Hepatic stellate cell (primary cell): ENCODE measurements around the gene PEX16.

ENCODE experiments used
- DNase-seq: peaks from one replicate; pipeline ENCODE4 v3.0.0; 2011; ENCODE audit warnings: low spot score

The PEX16 gene

DNA sequence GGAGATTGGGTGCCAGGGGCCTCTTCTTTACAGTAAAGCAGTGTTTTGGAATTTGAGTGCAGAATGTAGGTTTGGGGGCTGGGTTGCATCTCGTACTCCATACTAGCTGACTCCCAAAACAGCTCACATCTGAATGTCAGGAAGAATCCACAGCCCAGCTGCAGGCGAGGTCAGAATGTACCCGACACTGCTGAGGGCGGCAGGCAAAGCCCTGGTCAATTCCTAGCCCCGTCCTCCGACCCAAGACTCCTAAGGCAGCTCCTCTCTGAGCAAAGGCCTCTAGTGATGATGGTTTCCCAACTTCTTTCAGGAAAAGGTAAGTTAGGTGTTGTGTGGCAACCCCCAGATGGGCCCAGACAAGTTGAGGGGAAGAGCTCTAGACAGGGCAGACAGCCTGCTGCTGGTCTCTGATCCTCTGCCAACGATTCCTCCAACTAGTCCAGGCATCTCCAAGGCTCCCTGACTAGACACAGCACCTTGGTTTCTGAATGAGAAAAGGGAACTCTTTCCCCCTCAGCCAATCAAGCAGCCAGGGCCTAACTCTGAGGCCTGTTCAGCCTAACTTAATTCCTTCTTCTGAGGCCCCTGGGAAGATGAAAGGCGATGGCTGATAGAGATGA, 13.4 kb upstream of the PEX16 start:
- no peak for DNase-seq

- no peak for DNase-seq
Measured at GRCh38 chr11:45930031-45930794, 12.5 kb upstream of the PEX16 start.

GRCh38 chr11:45929486-45930030, 11.9 kb upstream of the PEX16 start:
- DNase-seq = no peak

- DNase-seq = no peak
Measured at GRCh38 chr11:45928535-45929215, 11.0 kb upstream of the PEX16 start.

DNA sequence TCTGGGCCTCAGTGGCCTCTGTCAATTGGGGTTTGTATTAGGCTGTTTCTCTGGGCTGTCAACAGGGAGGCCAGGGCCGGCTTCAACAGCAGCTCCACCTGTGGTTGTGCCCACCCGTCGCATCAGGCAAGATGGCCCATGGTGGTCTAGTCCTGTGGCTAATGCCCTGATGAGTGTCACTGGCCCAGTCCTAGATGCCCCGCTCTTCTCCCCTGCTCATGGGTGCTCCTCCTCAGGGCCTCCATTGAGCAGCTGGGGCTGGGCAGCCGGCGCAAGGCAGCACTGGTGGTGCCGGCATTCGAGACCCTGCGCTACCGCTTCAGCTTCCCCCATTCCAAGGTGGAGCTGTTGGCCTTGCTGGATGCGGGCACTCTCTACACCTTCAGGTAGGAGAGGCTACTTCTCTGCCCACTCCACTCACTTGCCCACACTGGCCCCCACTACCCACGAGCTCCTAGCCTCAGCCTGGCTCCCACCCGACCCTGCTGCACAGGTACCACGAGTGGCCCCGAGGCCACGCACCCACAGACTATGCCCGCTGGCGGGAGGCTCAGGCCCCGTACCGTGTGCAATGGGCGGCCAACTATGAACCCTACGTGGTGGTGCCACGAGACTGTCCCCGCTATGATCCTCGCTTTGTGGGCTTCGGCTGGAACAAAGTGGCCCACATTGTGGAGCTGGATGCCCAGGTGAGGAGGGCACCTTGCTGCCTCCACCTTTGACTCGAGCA, 10.2 kb upstream of the PEX16 start:
- no peak for DNase-seq

- DNase-seq = no peak
Measured at GRCh38 chr11:45927332-45927683, 9.6 kb upstream of the PEX16 start.

- no peak for DNase-seq
Measured at GRCh38 chr11:45926536-45927331, 9.1 kb upstream of the PEX16 start.

GRCh38 chr11:45926001-45926401, 8.3 kb upstream of the PEX16 start:
- no peak for DNase-seq

DNA sequence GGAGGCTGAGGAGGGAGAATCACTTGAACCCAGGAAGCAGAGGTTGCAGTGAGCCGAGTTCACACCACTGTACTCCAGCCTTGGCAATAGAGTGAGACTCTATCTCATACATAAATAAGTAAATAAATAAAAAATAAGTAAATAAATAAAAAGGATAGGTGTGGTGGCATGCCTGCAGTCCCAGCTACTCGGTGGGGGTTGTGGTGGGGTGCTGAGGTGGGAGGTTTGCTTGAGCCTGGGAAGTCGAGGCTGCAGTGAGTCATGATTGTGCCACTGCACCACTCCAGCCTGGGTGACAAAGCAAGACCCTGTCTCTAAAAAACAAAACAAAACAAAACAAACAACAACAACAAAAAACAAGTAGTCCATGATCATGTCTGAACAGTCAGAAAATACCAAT, 7.9 kb upstream of the PEX16 start:
- DNase-seq = no peak

- DNase-seq = no peak
Measured at GRCh38 chr11:45924927-45925326, 7.2 kb upstream of the PEX16 start.

GRCh38 chr11:45924036-45924915, 6.6 kb upstream of the PEX16 start:
- DNase-seq = no peak

DNA sequence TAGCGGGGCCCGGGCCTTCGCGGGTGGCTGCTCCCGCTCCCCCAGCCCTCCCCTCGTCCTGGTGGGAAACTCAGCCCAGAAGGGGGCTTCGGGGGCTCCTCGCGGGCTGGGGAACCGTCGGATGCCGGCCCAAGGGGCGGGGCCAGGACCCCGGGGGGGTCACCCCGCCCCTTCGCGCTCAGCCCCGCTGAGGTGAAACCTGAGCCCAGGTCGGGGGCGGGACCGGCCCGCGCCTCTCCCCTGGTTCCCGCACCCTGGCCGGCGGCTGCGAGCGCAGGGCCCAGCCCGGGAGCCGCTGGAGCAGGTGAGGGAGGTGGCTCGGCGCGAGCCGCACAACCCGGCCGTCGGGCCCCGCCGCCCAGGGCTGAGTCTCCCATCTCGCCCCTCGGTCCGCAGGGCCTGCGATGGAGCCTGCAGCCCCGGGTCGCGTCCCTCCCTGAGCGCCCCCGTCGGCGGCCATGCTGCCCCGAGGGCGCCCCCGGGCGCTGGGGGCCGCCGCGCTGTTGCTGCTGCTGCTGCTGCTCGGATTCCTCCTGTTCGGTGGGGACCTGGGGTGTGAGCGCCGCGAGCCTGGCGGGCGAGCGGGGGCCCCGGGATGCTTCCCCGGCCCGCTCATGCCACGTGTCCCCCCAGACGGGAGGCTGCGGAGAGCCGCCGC, 4.9 kb upstream of the PEX16 start, which contains the start of gene LARGE2:
TSS of gene LARGE2 (plus strand) at position 232 of the 658 bp plus-strand sequence. CDS start at position 459, 227 bp downstream.
- DNase-seq = no peak

DNA sequence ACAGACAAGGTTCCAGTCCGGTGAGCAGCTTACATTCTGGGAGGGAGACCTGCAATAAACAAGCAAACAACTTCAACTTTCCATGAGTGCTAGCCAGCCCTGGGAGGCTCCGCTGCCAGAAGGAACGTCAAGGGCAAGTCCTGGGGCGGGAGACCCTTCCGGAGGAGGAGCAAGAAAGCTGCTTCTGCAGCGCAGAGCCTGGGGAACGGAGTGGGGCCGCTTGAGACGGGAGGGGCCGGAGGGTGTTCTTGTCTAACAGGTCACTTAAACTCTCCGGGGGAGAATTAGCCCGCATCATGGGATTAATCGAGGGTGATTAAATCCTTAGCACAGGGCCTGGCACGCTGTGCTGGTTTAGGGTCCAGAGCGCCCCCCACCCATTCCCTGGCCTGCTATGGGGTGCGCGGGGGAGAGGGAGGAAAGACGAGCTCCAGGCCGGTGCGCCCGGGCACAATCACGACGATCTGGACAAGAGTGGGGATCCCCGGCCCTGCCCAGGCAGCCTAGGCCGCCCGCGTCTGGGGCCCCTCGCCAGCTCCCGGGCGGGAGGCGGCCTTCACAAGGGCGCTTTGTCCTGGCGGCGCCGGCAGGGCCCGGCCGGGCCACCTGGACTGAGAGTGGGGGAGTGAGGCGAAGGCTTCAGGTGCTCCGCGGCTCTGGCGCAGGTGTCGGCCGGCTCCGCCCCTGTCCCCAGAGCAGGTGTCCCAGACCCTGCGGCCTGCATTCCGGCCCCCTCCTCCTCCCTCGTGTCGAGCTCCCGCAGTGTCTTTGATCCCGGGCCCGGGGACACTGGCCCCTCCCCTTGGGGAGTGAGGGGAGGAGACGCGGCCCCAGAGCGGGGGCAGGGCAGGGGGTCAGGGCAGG, 4.1 kb upstream of the PEX16 start:
- no peak for DNase-seq

- no peak for DNase-seq
Measured at GRCh38 chr11:45920531-45921477, 3.1 kb upstream of the PEX16 start.

- DNase-seq = no peak
Measured at GRCh38 chr11:45919806-45920530, 2.3 kb upstream of the PEX16 start.

- no peak for DNase-seq
Measured at GRCh38 chr11:45918962-45919675, 1.4 kb upstream of the PEX16 start.
